Smooth muscle cell of trachea (primary cell): ENCODE data around the gene MIA. TPM values are rescaled to one million over a fixed set of nuclear protein-coding genes. Genes with fewer than 3 reads are reported as not detected.

Experiments used
- total RNA-seq: library from RNA; depleted of rRNA; stranded (reverse); fragments of >200 nt; gene quantifications from 2 replicates; pipeline ENCODE4 v1.2.1, GENCODE V29; 2014

The MIA gene
- total RNA-seq, result 0.83 TPM in 1 of 2 replicates, not detected in the other

GRCh38 chr19:40774916-40775631, at the start of gene MIA:
Gene MIA, plus strand, starts transcription at chr19:40775521. Its CDS starts 22 bp downstream, at chr19:40775543.

GRCh38 chr19:40750058-40750873, 25.1 kb upstream of the MIA start, which contains the start of gene ACTMAP:
Gene ACTMAP, minus strand, starts transcription at chr19:40750477. Its CDS starts 674 bp downstream, at chr19:40749803.

GRCh38 chr19:40750874-40751537, 24.3 kb upstream of the MIA start, which contains the start of gene SNRPA:
Gene SNRPA, plus strand, starts transcription at chr19:40751203. Its CDS starts 206 bp downstream, at chr19:40751409.

GRCh38 chr19:40777937-40778705, 2.8 kb downstream of the MIA start, which contains the start of gene RAB4B:
Gene RAB4B, plus strand, starts transcription at chr19:40778247. Its CDS starts 129 bp downstream, at chr19:40778376.

GRCh38 chr19:40798683-40799557, 23.6 kb downstream of the MIA start, which contains the start of gene EGLN2:
Gene EGLN2, plus strand, starts transcription at chr19:40799191. Its CDS starts 1,382 bp downstream, at chr19:40800573.

Other genes with a start within 250 kb of the MIA start
- 63.8 and 82.6 TPM in 2 replicates for gene SHKBP1, start 198.6 kb upstream of the MIA start, total RNA-seq
- 161 and 308 TPM in 2 replicates for gene LTBP4, start 174.2 kb upstream of the MIA start, total RNA-seq
- gene NUMBL, start 84.9 kb upstream of the MIA start, total RNA-seq, result 91.5 and 93.2 TPM in 2 replicates
- gene COQ8B, start 58.6 kb upstream of the MIA start, total RNA-seq, result 51.5 and 60.7 TPM in 2 replicates
- gene ITPKC, start 58.4 kb upstream of the MIA start, total RNA-seq, result 21.2 and 25.1 TPM in 2 replicates
- gene ACTMAP, start 25.0 kb upstream of the MIA start, total RNA-seq, result 1.7 and 2.3 TPM in 2 replicates
- gene SNRPA, start 24.3 kb upstream of the MIA start, total RNA-seq, result 38.8 and 47.1 TPM in 2 replicates
- gene RAB4B, start 2.7 kb downstream of the MIA start, total RNA-seq, result 12.2 and 13.5 TPM in 2 replicates
- 129 and 153 TPM in 2 replicates for gene EGLN2, start 23.7 kb downstream of the MIA start, total RNA-seq
- not detected in 2 replicates for gene CYP2A6, start 74.9 kb downstream of the MIA start, total RNA-seq
- gene CYP2A7, start 106.7 kb downstream of the MIA start, total RNA-seq, result not detected in 2 replicates
- not detected in 2 replicates for gene CYP2B6, start 215.8 kb downstream of the MIA start, total RNA-seq